GM21526 (cell line): ENCODE data around the gene SAMD4A.
A peak's percentile ranks its signal among the peaks of the same experiment; 100 is the strongest.

Experiments
- ATAC-seq: cut with Tn5 transposase; IDR thresholded peaks from one replicate; pipeline ENCODE4 v1.9.1; 2021; ENCODE audit warnings: moderate library complexity; ENCODE audit not compliant: unreplicated experiment, low FRiP score

The SAMD4A gene

DNA sequence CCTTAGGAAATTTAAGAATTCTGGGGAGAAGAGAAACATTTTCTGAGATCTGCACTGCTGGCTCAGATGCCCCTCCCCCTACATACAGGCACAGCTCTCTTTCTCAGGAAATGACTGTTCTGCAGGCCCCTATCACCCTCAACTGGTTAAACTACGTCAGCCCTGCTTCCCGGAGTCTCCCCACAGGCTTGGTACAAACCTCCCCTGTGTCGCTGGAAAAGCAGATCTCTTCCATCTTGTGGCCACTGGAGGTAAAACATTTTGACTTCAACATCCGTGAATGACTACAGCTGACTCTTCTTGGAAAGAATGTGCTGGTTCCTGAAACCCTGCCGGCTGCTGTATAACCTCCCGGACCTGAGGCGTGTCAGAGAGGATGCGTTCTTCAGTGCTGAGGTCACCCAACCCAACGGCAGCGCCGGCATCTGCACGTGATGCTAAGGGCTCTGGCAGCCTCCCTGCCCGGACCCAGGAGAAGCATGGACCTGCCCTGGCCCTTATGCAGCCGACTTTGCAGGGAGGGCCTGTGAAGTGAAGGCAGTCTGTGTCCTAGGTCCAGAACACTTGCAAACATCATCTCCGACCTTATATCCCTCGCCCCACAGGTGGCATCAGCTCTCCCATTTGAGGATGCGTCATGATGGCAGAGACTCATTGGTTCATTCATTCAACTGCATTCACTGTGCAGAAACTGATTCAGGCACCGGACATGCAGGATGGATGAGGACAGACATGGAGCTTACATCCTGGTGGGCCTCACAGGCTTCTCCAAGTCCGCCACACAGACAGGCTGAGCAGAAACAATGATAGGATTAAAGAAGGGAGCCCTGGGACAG, 206.5 kb downstream of the SAMD4A start:
- ATAC-seq: peak; percentile 39

DNA sequence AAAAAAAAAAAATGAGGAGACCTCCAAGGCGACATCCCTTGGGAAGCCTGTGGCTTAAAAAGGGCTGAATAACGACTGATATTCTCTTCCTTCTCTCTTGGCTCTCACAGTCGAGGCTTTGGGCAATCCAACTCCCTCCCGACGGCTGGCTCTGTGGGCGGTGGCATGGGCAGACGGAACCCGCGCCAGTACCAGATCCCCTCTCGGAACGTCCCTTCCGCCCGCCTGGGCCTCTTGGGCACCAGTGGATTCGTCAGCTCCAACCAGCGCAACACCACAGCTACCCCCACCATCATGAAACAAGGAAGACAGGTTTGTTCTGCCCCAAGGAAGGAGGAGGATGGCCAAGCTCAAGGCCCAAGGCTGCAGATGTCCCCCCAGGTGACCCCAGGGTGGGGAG, 207.9 kb downstream of the SAMD4A start:
- ATAC-seq: no peak

DNA sequence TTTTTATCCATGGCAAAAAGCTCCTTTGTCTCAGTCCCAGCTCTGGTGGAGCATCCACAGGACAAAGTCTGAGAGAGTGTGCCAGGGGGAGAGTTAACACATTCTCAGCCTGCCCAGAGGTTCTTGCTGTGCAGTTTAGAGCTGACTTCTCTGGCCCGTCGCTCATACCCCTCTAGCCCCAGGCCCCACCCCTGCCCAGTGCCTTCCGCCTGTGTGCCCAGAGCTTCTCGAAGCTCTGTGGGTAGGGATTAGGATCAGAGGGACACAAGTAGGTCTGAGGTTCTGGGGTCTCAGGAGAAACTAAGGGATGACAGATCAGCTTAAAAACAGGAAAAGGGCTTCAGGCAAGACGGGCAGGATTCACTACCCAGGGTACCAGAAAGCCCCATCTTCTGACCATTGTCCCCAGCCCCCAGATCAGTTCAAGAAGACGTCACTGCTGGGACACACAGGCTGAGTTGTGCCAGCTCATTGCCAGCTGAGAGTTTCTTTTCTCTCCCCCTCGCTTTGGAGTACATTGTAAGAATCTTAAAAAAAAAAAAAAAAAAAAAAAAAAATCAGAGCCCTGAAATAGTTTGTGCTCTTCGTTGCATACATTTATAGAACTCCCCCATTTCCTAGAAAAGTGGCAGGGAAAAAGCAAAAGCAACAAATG, 208.7 kb downstream of the SAMD4A start:
- no peak for ATAC-seq

DNA sequence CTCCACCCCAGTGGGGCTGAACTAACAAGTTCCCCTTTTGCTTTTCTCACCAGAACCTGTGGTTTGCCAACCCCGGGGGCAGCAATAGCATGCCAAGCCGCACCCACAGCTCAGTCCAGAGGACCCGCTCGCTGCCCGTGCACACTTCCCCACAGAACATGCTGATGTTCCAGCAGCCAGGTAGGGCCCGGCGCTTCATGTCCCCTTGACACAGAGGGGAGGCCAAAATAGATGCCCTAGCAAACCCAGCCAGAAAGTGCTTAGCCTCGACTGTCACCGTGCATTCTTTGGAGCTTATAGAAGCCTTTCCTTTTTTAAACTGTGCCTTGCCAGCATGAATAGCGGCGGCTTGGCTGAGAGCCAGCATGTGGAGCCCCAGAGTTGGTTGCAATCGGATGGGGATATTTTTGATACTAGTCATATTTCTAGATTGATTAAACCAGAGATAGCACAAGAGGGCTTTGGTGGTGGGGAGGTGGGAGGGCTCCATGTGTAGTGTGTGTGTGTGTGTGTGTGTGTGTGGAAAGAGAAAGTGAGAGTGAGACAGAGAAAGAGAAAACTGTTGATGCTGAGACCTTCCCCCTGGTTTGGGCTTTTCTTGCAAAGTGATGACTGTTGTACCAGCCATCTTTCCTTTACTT, 209.6 kb downstream of the SAMD4A start:
- ATAC-seq: no peak

DNA sequence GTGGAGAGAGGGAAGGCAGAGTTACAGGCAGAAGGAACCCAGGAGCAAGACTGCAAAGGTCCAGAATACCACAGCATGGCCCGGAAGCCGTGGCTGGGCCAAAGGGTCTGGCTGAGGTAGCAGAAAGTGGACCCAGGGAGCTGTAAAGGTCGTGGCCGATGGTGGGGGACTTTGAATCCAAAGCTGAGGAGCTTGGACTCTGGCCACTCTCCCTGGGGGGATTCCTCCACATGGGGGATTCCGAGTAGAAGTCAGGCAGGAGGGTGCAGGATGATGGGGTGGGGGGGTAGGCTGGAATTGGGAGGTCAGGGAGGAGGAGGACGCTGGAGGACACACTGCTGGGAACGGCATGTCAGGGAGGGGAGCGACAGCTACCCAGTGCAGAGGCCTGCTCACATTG, 210.5 kb downstream of the SAMD4A start:
- no peak for ATAC-seq

DNA sequence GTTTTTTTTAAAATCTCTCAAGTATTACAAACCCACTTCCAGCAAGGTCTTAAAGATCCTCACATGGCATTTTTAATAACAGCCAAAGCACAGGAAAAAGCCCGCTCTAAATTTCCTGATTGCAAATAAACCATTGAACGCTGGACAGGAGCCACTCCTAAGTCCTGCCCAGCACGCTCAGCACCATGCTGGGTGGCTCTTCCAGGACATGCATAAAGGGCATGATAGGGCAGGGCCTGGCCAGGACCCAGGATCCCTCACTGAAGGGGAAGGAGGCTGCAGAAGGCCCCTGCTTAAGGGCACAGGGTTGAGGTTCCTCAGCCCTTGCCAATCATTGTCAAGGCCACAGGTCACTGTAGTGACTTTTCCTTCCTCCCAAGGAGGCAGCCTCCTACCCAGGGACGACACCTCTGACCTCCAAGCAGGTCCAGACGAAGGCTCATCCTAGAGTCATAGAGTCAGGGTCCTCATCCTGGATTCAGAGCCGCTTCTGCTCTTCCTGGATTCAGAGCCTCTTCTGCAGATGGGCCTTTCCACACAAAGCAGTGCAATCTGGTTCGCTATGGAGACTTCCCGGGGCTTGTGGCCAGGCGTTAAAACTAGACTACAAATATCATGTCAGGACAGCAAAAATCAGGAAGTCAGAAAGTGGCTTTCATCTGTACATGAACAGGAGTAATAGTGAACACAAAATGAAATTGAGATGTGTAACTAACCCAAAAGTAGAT, 211.9 kb downstream of the SAMD4A start:
- no peak for ATAC-seq

DNA sequence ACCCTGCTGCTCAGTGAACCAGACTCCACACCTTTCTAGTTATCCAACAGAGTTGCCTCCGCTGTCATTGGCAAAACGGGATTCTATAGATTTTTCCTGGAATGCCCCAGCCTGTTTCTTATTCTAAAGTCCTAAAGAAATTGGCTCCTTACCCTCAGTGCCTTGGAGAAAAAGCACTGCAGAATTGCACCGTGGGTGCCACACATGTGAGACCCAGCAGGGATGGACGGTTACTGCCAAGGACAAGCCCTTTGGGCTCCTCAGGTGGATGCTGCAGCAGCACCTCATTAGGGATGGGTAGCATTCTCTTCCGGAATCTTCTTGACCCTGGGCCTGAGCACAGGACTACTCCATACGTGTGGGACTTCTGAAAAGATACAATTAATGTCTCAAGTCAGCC, 214.2 kb downstream of the SAMD4A start:
- ATAC-seq: no peak

DNA sequence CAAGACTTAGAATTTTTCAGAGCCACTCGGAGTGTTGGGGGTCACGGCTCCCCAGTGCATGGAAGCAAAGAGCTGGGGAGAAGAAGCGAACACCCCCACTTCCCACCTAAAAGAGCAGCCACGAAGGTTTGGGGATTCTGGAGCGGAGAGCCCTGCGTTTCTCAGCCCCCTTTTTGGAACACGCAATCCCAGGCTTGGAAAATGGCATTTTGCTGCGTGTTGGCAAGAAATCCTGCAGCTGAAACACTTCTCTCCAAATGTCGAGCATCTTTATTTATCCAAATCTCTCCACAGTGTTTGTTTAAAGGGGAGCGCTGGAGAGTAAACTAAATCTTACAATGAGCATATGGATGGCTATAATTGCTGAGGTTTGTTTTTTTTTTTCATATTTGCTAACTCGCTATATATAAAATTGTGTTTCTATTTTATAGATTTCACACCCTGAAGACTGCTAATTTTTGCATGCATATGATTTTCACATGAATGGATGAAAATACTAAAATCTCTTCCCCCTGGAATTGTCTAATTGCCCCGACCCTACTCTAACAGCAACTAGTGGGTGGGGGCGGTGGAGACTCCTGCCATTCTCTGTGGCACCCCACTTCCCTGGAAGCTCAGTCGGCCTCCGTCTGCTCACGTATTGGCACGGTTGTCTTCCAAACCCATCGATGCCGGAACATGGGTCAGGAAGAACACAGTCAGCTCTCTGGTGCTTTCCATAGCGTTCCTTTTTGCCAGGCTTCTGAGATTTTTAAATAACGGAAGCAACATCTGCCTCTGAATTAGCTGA, 215.2 kb downstream of the SAMD4A start:
- ATAC-seq: no peak

DNA sequence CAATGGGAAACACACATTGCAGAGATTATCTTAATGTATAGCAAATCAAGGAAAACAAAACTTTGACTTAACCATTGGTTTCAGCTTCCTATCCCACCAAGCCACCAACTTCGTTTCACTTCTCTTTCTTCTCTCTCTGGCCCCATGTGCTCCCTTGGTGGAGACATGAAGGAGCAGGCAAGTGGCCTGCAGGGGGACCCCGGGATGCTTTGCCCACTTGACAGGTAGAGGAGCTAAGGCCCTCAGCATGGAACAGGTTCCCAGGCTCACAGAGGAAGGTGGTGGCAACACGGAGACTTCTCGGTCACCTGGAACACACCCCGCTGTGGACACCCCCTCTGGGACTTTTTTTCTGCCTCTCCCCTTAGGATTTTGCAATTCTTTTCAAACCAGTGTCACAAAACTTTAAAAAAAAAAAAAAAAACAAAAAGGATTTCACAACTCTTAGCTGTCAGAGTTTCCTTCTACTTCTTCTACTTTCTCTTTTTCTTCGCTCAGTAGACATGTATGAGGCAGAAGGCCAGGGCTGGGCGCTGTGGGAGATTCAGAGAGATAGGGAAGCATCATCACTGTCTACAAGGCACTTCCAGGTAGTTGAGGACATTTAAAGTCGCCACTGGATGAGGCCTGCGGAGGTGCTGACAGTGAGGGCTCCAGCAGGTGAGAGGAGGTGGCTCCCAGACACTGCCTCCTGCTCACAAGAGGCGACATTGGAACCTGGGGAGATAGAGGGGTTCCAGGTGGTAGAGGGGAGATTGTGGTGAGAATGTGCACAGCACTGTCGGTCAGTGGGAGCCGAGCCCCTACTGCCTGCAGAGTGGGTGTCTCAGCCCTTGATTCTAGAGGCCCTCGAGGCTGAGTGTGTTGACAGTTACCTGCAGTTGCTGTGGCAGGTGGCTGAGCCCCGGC, 216.1 kb downstream of the SAMD4A start:
- ATAC-seq: peak; percentile 87

DNA sequence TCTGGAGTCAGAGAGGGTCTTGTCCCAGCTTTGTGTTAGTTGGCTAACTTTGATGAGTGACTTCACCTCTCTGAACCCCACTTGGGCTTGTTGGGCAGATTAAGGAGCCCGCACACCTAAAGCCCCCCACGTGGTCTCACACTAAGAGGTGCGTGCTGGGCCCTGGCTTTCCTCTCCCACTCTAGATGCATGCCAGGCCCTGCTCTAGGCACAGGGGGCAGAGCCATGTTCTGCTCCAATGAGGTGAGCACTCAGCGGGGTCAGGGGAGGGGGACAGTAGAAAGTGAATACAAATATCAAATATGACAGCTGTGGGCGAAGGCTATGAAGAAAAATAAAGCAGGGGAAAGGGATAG, 216.7 kb downstream of the SAMD4A start:
- ATAC-seq: no peak

DNA sequence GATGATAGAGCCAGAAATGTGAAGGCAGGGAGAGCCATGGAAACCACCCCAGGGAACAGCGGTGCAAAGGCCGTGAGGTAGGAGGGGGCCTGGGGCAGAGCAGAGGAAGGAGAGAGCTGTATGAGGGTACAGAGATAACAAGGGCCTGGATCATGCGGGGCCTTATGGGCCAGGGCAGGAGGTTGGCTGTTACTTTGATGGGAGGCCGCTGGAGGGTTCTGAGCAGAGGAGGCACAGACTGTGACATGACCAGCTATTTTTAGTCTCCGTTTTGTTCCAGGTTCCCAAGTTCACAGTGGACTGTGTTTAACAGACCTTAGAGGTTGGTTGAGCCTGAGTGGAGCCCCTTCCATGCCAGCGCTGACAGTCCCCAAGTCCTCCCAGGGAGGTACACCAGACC, 217.1 kb downstream of the SAMD4A start:
- ATAC-seq: no peak

DNA sequence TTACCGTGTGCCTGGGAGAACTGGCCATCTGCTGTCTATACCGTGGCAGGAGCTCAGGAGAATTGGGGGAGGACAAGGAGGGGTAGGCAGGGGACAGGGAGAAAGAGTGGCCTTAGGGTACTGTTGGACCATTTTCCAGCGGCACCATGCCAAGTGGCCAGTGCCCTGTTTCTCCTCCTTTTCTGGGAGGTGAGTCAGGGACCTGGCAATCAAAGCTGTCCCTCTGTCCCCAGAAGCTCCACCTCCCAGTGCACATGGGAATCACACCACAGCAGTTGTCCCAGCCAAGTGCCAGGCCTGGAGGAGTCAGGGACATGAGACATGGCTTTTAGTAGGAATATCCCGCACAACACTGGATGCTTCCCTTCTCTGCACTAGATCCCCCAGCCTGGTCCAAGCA, 217.7 kb downstream of the SAMD4A start:
- ATAC-seq: no peak

DNA sequence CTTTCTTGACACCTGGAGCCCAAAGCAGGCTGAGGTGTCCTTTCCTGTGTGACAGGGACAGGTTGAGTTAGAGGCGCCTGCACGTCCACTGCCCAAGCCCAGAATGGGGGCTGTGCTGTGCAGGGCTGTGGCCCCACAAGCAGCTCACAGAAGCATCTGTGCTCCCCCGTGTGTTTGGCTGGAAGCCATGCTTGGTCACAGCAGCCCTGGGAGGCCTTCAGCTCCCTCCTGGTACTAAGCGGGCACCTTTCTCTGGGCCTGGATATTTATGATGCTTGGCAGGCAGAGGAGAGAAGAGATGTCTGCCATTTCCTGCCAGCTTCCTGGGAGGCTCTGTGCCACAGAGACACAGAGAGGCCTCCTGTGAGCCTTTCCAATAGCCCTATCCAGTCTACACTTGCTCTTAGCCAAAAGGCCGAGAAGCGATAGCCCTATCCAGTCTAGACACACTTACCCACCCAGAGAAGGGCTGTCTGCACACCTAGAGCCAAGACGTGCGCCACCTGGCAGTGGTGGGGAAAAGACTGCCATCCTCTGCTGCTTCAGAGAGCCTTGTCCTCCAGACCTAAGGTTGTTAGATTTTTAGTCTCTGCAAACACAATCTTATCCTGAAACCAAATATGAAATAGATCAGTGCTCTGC, 218.3 kb downstream of the SAMD4A start:
- no peak for ATAC-seq

DNA sequence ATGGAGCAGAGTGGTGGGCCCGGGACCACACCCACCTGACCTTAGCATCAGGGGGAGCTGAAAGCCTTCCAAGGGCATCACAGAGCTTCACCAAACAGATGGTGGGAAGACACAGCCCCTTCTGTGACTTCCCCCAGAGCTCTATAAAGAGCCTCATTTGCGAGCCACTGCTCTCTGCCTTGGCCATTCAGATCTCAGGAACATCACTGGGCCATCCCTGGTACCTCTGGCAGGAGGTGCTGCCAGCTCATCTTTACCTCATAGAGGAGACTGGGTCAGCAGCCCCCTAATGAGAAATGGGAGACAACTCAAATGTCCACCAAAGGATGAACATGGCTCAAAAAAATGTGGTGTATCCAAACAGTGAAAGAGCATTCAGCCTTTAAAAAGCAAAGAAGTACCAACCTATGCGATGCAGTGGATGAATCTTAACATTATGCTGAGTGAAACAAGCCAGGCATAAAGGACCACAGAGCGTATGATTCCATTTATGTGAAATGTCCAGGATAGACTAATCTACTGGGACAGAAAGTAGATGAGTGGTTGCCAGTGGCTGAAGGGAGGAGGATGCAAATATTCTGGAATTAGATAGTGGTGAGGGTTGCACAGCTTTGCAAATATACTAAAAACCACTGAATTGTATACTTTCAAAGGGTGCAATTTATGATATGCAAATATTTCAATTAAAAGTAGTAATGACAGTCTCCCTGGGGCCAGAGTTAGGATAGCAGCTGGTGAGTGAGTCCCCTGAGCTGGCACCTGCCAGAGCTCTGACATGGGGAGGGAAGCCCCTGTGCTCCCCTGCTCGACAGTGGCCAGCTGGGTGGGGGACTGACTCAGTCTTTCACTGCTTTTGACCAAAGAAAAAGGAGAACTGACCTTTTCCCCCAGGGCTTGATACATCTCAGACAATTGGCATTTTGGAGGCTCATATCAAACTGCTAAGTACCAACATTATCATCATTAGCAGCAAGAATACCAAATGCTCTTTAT, 219.1 kb downstream of the SAMD4A start:
- no peak for ATAC-seq

DNA sequence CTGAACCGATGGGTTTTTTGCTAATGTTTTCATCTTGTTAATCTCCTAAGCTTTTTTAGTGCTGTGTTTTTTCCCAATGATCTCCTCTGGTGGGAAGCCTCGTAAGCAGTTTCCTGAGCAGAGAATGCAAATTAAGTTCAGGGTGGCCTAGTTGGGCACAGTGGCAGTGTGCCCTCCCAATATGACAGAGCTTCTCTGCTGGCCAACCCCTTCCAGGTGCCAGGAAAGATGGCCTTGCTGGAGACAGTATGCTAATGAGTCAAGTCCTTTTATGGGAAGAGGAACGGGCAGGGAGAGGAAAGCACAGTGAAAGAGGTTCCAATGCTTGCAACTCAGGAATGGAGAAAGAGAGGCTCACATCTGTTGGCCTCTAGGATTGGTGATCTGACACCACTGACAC, 219.9 kb downstream of the SAMD4A start:
- no peak for ATAC-seq

DNA sequence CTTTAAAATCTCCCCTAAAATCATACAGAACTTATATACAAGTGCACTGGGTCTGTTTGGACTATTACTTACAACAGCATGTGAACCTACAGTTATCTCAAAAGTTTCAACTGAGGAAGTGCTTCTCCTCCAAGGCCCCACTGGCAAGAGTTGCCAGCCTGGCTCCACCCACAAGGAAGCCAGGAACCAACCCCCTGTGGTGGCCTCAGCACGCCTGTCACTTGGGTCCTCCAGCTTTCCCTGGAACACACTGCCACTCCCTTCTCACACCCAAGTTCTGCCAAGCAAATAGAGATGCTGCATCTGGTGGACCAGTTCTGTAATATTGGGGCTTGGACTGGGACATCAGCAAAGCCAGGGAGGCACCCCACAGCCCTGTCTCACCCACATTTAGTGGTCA, 220.3 kb downstream of the SAMD4A start:
- no peak for ATAC-seq

DNA sequence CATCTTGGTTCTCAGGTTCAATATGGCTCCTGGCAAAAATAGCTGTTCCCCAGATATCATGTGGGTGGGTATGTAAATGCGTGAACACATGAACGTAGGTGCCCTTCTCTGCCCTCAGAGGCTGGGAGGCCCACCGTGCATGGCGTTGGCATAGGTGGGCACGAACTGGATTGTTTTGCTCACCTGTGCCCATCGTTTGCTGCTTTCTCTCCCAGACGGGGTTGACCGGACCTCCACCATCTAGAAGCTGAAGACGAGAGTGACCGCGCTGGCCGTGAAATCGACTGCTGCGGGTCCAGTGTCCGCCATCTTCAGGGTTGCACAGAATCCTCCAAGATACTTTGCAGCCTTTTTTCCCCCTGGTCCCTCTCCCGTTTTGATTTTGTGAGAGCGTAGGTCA, 221.8 kb downstream of the SAMD4A start:
- no peak for ATAC-seq

DNA sequence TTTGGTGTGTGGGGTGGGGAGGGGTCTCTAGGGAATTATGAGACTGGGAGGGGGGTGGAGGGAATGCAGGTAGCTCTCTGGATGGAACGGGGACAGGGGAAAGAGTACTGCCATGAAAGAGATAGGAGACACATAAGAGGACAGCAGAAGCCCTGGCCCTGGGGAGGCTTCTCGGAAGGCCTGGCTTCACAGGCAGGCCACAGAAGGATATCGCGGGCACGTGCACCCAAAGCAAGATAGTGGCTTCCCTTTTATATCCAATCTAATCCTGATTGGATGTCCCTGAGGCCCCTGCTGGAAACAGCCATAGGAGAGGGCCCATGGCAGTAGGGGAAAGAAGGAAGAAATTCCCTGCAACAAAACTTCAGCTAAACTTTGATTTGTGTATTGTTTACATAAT, 222.2 kb downstream of the SAMD4A start:
- no peak for ATAC-seq
